ENCODE measurements around the gene IGSF3.

IGSF3 gene

GRCh38 chr1:116667575-116668105 is at the start of gene IGSF3:
TSS of gene IGSF3 (minus strand) at chr1:116667733. CDS start at chr1:116666326, 1,407 bp downstream.
- ATAC-seq (ENCODE audit: low read depth) (peak; percentile 65), DNase-seq (ENCODE audit: low spot score in 2 of 2) (peak in 1 of 2 donors; percentile 13)
- Mint-ChIP-seq H3K9me3 (no peaks in the 10 kb centered on the region), H3K27me3 (peaks cover 20% of the 10 kb centered on the region), H3K36me3 (no peaks in the 10 kb centered on the region), H3K4me1 (peaks cover 4% of the 10 kb centered on the region), H3K4me3 (peak within 1 kb of the TSS; percentile 68), H3K27ac (no peak within 1 kb of the TSS)

GRCh38 chr1:116717318-116717717 is 49.8 kb upstream of the IGSF3 start:
- Mint-ChIP-seq H3K4me3 (no peak overlapping the region), H3K27me3 (peaks cover 1% of the 10 kb centered on the region), H3K9me3 (no peaks in the 10 kb centered on the region), H3K36me3 (no peaks in the 10 kb centered on the region), H3K27ac (no peak overlapping the region), H3K4me1 (no peaks in the 10 kb centered on the region)
- DNase-seq (ENCODE audit: low spot score in 2 of 2) (no peak), ATAC-seq (ENCODE audit: low read depth) (no peak)

- Mint-ChIP-seq H3K36me3 (no peaks in the 10 kb centered on the region), H3K4me1 (no peaks in the 10 kb centered on the region), H3K4me3 (no peak overlapping the region), H3K27me3 (peaks cover 1% of the 10 kb centered on the region), H3K27ac (no peak overlapping the region), H3K9me3 (no peaks in the 10 kb centered on the region)
- ATAC-seq (ENCODE audit: low read depth) = no peak
- DNase-seq (ENCODE audit: low spot score in 2 of 2) = no peak
Measured at GRCh38 chr1:116716391-116716790, 48.9 kb upstream of the IGSF3 start.

DNA sequence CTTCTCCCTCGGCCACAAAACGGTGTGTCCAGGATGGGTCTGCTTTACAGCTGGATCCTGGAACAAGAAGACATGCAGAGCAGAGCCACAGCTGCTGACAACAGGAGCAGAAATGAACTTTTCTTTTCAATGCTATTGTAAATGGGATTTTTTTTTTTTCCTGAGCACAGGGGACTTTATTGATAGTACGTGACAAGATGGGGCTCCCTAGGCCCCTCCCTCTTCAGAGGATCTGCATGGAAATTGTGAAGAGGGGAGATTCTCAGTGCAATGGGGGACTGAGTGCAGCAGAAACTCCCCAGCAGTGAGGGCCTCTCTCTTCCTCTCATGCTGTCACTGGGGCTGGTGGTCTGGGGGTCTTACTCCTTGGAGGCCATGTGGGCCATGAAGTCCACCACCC is 45.9 kb upstream of the IGSF3 start:
- Mint-ChIP-seq H3K27ac (no peak overlapping the region), H3K36me3 (no peaks in the 10 kb centered on the region), H3K9me3 (no peaks in the 10 kb centered on the region), H3K4me3 (no peak overlapping the region), H3K4me1 (no peaks in the 10 kb centered on the region), H3K27me3 (peaks cover 2% of the 10 kb centered on the region)
- no peak for DNase-seq (ENCODE audit: low spot score in 2 of 2)
- ATAC-seq (ENCODE audit: low read depth) = no peak

- ATAC-seq (ENCODE audit: low read depth) (no peak), DNase-seq (ENCODE audit: low spot score in 2 of 2) (no peak)
- Mint-ChIP-seq H3K36me3 (no peaks in the 10 kb centered on the region), H3K4me3 (no peak overlapping the region), H3K27ac (no peak overlapping the region), H3K9me3 (no peaks in the 10 kb centered on the region), H3K4me1 (no peaks in the 10 kb centered on the region), H3K27me3 (peaks cover 9% of the 10 kb centered on the region)
Measured at GRCh38 chr1:116712510-116712909, 45.0 kb upstream of the IGSF3 start.

GRCh38 chr1:116711263-116711840 is 43.8 kb upstream of the IGSF3 start:
- no peaks in the 10 kb centered on the region for H3K9me3 Mint-ChIP-seq
- ATAC-seq (ENCODE audit: low read depth) = no peak

DNA sequence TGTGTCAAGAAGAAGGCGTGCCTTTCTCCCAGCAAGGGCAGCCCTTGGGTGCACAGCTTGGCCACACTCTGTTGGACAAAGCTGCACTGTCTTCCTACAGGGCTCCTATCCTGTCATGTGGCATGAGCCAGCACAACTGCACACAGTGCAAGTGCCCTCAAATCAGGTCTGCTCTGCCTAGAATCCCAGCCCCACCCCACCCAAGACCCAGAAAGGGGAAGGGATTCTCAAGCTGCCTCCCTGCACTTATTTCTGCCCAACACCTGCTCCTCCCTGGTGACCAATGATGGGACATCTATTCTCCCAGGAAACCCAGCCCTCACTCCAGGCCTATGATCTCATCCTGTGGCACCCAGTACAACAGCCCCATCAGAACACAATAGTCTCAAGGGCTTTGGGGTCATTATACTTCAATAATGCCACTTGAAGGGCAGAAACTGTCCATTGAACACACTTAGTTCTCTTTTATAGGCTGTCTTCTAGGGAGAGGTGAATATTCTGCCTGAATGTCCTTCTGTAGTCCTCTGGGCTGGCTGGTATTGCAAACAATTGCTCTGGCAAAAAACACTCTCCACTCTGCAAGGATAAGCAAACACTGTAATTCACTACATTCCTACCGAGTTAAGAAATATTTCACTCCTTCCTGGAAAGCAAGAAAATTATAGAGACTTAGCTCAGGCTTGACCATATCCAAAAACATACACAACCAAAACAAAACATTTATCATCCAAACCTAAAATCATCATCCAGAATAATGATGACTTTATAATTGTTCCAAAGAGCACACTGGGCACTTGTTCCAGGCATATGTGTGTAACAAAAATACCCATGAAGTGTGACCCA is 43.1 kb upstream of the IGSF3 start:
- Mint-ChIP-seq H3K4me1 (no peaks in the 10 kb centered on the region), H3K27ac (no peak overlapping the region), H3K4me3 (no peak overlapping the region), H3K9me3 (no peaks in the 10 kb centered on the region), H3K36me3 (no peaks in the 10 kb centered on the region), H3K27me3 (peaks cover 11% of the 10 kb centered on the region)
- no peak for ATAC-seq (ENCODE audit: low read depth)
- DNase-seq (ENCODE audit: low spot score in 2 of 2) = no peak

More at GRCh38 chr1:116711263-116711840, 43.8 kb upstream of the IGSF3 start:
- no peak for DNase-seq (ENCODE audit: low spot score in 2 of 2)
- Mint-ChIP-seq H3K4me1 (no peaks in the 10 kb centered on the region), H3K36me3 (no peaks in the 10 kb centered on the region), H3K4me3 (no peak overlapping the region), H3K27me3 (peaks cover 11% of the 10 kb centered on the region), H3K27ac (no peak overlapping the region)

GRCh38 chr1:116709666-116710167 is 42.2 kb upstream of the IGSF3 start:
- H3K4me3 Mint-ChIP-seq = no peak overlapping the region
- H3K27ac Mint-ChIP-seq = no peak overlapping the region
- ATAC-seq (ENCODE audit: low read depth) (no peak), DNase-seq (ENCODE audit: low spot score in 2 of 2) (no peak)
- no peaks in the 10 kb centered on the region for H3K36me3 Mint-ChIP-seq
- H3K27me3 Mint-ChIP-seq = peaks cover 11% of the 10 kb centered on the region
- H3K9me3 Mint-ChIP-seq = no peaks in the 10 kb centered on the region
- no peaks in the 10 kb centered on the region for H3K4me1 Mint-ChIP-seq

GRCh38 chr1:116708255-116708900 is 40.8 kb upstream of the IGSF3 start:
- DNase-seq (ENCODE audit: low spot score in 2 of 2) (no peak), ATAC-seq (ENCODE audit: low read depth) (no peak)
- Mint-ChIP-seq H3K4me1 (no peaks in the 10 kb centered on the region), H3K27ac (no peak overlapping the region), H3K27me3 (peaks cover 11% of the 10 kb centered on the region), H3K4me3 (no peak overlapping the region), H3K9me3 (peaks cover 2% of the 10 kb centered on the region), H3K36me3 (peaks cover 2% of the 10 kb centered on the region)

- DNase-seq (ENCODE audit: low spot score in 2 of 2) (no peak), ATAC-seq (ENCODE audit: low read depth) (no peak)
- no peak overlapping the region for H3K4me3 Mint-ChIP-seq
- H3K9me3 Mint-ChIP-seq = peaks cover 4% of the 10 kb centered on the region
- peaks cover 2% of the 10 kb centered on the region for H3K36me3 Mint-ChIP-seq
- H3K27me3 Mint-ChIP-seq = peaks cover 11% of the 10 kb centered on the region
- no peaks in the 10 kb centered on the region for H3K4me1 Mint-ChIP-seq
- no peak overlapping the region for H3K27ac Mint-ChIP-seq
Measured at GRCh38 chr1:116706841-116707240, 39.3 kb upstream of the IGSF3 start.

DNA sequence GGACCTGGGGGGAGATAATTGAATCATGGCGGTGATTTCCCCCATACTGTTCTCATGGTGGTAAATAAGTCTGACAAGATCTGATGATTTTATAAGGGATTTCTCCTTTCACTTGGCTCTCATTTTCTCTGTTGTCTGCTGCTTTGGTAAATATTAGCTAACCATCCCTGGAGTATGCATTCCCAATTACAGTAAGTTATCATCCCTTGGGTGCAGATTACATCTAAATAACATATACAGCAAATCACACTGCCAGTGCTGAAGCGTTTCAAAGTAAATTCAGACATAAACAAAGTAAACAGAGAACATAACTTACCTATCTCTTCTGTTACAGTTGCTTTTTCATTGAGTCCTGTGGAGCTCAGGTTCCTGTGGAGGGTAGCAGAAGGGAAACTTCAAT is 38.6 kb upstream of the IGSF3 start:
- DNase-seq (ENCODE audit: low spot score in 2 of 2) = no peak
- no peak overlapping the region for H3K27ac Mint-ChIP-seq
- H3K9me3 Mint-ChIP-seq = peaks cover 4% of the 10 kb centered on the region
- H3K4me3 Mint-ChIP-seq = no peak overlapping the region
- H3K36me3 Mint-ChIP-seq = peaks cover 2% of the 10 kb centered on the region
- ATAC-seq (ENCODE audit: low read depth) = no peak
- H3K4me1 Mint-ChIP-seq = no peaks in the 10 kb centered on the region
- H3K27me3 Mint-ChIP-seq = peaks cover 11% of the 10 kb centered on the region

GRCh38 chr1:116704278-116704677 is 36.7 kb upstream of the IGSF3 start:
- H3K27ac Mint-ChIP-seq = no peak overlapping the region
- peaks cover 2% of the 10 kb centered on the region for H3K36me3 Mint-ChIP-seq
- H3K27me3 Mint-ChIP-seq = peaks cover 11% of the 10 kb centered on the region
- no peaks in the 10 kb centered on the region for H3K4me1 Mint-ChIP-seq
- H3K4me3 Mint-ChIP-seq = no peak overlapping the region
- peaks cover 4% of the 10 kb centered on the region for H3K9me3 Mint-ChIP-seq
- DNase-seq (ENCODE audit: low spot score in 2 of 2) (no peak), ATAC-seq (ENCODE audit: low read depth) (no peak)

GRCh38 chr1:116699605-116700004 is 32.1 kb upstream of the IGSF3 start:
- H3K4me1 Mint-ChIP-seq = no peaks in the 10 kb centered on the region
- H3K4me3 Mint-ChIP-seq = no peak overlapping the region
- no peak for ATAC-seq (ENCODE audit: low read depth)
- H3K36me3 Mint-ChIP-seq = peaks cover 2% of the 10 kb centered on the region
- H3K27ac Mint-ChIP-seq = no peak overlapping the region
- H3K9me3 Mint-ChIP-seq = peaks cover 4% of the 10 kb centered on the region
- no peak for DNase-seq (ENCODE audit: low spot score in 2 of 2)
- no peaks in the 10 kb centered on the region for H3K27me3 Mint-ChIP-seq

DNA sequence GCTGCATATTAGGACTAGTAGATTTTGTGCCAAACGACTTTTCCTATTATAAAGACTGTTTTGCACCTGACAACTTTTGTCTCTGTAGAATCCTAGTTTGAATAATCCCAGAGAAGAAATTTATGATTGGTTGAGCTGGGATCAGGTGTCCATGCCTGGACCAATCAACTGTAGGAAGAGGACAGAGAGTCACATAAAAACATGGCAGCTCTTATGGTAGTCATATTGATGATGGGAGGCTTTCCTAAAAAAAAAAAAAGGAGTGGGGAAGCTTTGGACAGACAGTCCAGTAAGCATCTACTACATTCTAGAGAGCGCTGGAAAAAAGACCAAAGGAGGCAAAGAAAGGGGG is 30.7 kb upstream of the IGSF3 start:
- no peak overlapping the region for H3K27ac Mint-ChIP-seq
- no peak overlapping the region for H3K4me3 Mint-ChIP-seq
- no peak for DNase-seq (ENCODE audit: low spot score in 2 of 2)
- H3K4me1 Mint-ChIP-seq = no peaks in the 10 kb centered on the region
- H3K27me3 Mint-ChIP-seq = peaks cover 1% of the 10 kb centered on the region
- H3K36me3 Mint-ChIP-seq = no peaks in the 10 kb centered on the region
- ATAC-seq (ENCODE audit: low read depth) = no peak
- H3K9me3 Mint-ChIP-seq = peaks cover 3% of the 10 kb centered on the region

Measured in memory B cell (primary cell).